ENCODE measurements around the gene MCF2L.
"Not testable (repeated sequence)": the region's sequence is repeated elsewhere in the genome, so short reads cannot be mapped to it uniquely, and the experiment has no call there.

Gene MCF2L

DNA sequence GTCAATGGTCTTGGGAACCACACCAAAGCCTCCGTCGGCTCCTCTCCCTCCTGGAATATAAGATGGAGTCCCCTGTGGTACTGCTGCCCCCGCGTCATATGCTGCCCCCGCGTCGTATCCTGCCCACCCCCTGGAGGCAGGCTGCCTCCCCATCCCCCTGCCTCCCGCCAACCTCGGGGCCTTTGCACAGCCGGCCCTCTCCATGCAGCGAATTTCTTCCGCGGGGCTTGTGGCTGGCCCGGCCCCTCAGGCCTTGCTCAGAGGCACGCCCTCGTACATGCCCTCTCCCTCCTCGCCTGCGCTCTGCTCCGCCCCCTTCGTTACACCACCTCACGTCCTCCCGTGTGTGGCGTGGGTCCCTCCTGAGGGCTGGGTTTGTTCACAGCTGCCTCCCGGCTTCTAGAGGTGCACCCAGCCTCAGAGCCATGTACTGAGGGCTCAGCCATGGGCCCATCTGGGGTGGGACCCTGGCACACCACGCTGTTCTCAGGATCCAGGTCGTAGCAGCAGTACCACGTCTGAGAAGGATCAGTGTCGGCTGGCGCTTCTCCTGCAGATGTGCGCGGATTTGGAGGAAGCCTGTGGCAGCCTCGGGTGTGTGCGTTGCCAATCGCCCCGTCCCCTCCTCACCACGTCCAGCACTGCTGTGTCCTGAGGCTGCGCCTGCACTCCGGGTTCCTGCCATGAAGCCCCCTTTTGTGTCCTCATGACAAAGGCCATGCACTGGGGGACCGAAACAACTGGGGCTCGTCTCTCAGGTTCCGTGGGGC is 47.7 kb downstream of the MCF2L start:
- DNase-seq (ENCODE audit: low spot score), result no peak

DNA sequence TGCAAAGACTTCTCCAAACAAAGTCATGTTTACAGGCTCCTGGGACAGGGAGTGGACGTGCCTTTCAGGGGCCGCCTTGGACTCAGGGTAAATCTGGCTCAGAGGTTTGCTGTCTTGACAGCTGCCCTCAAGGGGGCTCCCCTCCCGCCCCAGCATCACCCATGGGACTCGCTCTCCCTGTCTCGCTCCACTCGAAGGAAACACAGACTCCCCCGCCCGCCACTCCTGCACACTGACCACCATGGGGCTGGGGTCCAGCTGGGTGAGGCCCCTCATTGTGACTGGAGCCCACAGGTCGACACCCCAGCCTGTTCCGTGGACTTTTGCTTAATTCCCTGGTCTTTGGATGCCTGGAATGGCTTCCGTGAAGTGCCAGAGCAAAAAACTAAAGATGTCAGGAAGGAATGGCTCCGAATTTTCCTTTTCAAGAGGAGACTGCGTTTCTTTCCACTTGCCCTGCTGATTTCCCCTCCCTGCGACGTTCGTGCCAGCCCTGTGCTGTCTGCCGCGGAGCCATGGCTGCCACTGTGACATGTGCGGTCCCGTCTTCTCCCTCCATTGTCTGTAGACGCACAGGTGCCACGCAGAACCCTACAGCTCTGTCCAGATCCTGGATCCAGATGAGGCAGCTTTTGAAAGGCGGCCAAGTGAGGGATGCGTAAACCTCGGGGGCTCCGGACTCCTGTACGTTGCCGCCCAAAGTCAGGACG is 48.6 kb downstream of the MCF2L start:
- no peak for DNase-seq (ENCODE audit: low spot score)

DNA sequence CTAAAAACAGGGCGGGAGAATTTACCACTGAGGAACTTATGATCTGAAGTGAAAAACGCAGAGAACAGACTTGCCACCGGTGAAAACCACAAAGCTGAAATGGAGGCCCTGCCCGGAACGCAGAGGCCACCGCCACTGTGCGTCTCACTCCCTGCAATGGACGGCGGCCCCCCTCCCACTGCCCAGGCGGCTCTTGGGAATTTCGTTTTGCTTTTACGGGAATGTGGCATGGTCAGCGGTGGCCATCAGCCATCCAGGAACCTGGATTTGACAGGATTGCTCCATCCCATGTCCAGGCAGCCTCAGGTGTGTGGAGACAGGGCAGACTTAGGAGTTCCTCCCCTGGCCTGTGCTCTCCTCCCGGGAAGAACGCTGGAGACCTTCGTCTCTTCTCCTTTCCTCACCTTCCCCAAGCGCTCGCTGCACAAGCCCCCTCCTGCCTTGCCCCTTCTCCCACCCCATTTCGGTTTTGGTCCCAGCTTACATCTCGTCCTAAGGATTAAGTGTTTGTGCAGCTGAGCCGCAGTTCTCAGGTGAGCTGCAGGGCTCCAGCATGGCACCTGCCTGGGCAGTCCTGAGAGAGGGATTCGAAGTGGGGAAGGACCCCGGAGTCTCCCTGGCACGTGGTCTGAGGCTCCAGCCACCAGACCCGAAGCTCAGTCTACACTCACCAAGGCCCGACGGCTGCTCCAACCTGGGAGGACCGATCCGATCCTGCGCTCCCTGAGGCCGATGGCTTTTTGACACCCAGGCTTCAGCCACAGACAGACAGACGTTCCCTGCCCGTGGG is 49.9 kb downstream of the MCF2L start:
- DNase-seq (ENCODE audit: low spot score), result no peak

GRCh38 chr13:113020323-113021080 is 51.5 kb downstream of the MCF2L start:
- no peak for DNase-seq (ENCODE audit: low spot score)

- DNase-seq (ENCODE audit: low spot score), result no peak
These were observed 52.4 kb downstream of the MCF2L start for GRCh38 chr13:113021391-113021790.

DNA sequence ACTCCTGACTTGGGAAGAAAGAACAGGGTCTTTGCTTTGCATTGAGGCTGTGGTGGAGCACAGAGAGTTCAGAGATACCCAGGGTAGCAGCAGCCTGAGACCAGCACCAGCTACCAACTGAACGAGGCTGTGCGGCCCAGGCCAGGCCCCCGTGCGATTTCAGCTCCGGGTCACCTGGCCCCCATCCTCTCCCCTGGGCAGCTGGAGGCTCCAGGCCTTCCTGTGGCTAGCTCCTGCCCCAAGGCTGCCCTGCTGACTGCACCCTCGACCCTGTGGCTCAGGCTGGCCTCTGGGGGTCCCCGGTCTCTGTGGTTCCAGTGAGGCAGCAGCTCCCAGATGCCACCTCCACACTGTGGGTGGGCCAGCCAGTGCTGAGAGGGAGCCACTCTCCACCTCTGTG is 52.8 kb downstream of the MCF2L start:
- DNase-seq (ENCODE audit: low spot score), result no peak

DNA sequence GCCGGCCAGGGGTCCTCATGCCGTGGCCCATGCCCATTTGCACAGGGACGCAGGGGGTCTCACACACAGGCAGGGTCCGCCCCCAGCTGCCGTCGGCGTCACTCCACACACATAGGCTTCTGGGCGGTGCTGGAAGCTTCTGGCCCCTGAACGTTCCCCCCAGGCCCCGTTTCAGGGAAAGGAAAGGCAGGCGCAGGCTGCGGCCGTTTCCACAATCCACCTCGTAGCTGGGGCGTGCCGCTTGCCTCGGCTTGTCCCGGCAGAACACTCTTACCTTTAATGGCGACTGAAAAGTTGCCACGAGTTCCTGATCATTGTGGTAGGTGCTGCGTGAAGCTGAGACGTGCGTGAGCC is 53.4 kb downstream of the MCF2L start:
- no peak for DNase-seq (ENCODE audit: low spot score)

DNA sequence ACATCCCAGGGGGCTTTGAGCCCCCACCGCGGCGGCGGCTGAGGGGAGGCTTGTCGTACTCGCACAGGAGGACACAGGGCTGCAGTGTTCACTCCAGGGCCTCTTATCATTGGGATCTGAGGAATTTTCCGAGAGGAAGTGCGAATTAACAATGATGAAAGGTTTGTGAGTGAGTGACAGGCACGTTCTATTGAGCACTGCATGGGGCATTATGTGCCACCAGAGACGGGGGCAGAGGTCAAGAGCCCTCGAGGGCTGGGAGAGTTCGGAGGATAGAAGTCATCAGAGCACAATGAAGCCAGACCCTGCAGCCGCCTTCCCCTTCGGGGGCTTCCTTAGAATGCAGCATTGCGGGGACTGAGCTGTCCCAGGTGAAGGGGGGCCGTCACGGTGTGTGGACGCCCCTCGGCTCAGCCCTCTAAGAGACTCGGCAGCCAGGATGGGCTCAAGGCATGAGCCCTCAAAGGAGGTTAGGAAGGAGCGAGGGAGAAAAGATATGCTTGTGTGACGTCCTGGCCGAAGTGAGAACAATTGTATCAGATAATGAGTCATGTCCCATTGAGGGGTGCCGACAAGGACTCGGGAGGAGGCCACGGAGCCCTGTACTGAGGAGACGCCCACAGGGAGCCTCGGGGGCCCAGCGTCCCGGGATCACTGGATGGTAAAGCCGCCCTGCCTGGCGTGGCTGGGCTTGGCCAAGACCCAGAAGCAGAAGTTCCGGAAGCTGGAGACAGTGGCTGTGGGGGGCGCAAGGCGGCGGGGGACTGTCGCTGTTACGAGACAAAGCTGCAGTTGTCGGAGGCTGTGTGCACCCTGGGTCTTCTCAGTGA is 53.9 kb downstream of the MCF2L start:
- no peak for DNase-seq (ENCODE audit: low spot score)

GRCh38 chr13:113023694-113024430 is 54.8 kb downstream of the MCF2L start:
- DNase-seq (ENCODE audit: low spot score), result no peak

- no peak for DNase-seq (ENCODE audit: low spot score)
These were observed 55.5 kb downstream of the MCF2L start for GRCh38 chr13:113024466-113024865.

- no peak for DNase-seq (ENCODE audit: low spot score)
These were observed 57.4 kb downstream of the MCF2L start for GRCh38 chr13:113026391-113026910.

DNA sequence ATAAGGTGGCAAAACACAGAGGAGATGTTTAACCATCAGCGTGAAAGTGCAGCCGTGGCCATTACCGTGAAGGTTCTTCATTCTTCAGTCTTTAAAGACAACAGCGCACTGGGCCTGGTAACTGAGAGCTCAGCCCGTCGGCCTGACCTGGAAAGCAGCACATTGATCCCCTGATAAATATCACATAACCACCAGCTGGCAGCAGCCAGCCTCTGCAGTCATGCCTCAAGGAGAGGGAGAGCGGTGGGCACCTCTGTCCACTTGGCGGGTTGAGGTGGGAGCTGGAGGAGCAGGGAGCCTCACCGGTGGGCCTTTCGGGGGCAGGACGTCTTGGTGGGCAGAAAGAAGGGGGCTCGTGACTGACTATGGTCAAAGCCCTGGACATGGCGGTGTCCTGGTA is 58.1 kb downstream of the MCF2L start:
- no peak for DNase-seq (ENCODE audit: low spot score)

- DNase-seq (ENCODE audit: low spot score), result no peak
These were observed 58.6 kb downstream of the MCF2L start for GRCh38 chr13:113027566-113027965.

GRCh38 chr13:113028336-113029060 is 59.5 kb downstream of the MCF2L start:
- DNase-seq (ENCODE audit: low spot score), result no peak

DNA sequence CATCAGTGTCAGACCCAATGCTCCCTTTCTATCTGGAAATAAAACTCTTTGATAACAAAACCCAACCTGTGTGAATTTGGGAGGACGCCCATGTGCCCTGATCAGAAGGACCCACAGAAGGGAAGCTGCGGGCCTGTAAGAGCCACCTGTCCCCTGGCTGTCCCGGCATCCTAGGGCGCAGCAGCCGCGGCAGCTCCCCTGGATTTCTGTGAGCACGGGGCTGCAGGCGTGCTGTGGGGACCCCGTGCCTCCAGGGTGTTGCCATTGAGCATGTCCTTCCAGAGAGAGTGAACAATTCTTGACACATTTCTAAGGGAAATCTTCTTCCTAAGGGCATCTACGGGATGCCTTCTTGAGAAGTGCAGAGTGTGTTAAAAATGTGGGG is 60.0 kb downstream of the MCF2L start:
- no peak for DNase-seq (ENCODE audit: low spot score)

DNA sequence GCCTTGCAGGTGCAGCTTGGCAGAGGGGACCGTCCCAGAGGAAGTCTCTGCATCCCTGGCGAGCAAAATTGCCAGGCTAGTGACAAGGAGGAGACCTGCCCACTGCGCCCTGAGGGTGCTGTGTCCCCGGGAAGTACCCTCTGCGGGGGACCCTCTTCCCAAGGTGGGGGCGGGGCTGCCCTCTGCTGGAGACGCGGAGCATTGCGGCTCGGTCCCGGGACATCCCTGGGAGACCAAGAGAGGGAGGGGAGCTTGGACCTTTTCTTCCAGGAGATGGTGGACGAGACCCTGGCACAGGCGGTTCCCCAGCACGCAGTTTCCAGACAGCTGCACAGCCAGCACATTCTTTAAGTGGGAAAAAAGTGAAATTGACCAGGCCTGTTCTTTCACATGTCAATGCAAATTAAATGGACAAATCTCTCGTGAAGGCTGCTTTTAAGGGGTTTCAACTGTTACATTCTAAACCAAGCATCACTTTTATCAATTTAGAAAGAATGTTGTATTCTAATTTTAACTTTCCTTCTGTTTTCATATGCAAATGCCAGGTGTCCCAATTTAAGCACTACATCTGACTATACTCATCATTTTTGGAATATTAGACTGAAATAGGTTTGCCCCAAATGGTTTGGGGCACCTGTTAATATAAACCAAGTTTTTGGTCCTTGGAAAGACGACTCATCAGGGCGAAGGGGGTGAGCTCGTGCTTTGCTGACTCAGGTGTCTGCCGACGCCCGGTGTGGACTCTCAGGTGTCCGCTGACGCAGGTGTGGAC is 60.7 kb downstream of the MCF2L start:
- DNase-seq (ENCODE audit: low spot score), result no peak

- DNase-seq (ENCODE audit: low spot score), result not testable (repeated sequence)
These were observed 61.2 kb downstream of the MCF2L start for GRCh38 chr13:113030259-113030640.

- DNase-seq (ENCODE audit: low spot score), result no peak
These were observed 62.5 kb downstream of the MCF2L start for GRCh38 chr13:113031465-113031864.

- DNase-seq (ENCODE audit: low spot score), result no peak
These were observed 63.3 kb downstream of the MCF2L start for GRCh38 chr13:113032291-113032690.
